ENCODE results near the gene TM4SF5.

TM4SF5 gene

GRCh38 chr17:4788159-4788806, 16.6 kb downstream of the TM4SF5 start:
- Histone ChIP-seq H3K9ac (ENCODE audit: low read depth, low read length, poor library complexity, severe bottlenecking) (no peak overlapping the region), H2AFZ (ENCODE audit: low read length) (no peak overlapping the region), H4K20me1 (ENCODE audit: insufficient read depth, low read length, poor library complexity, severe bottlenecking) (no peaks in the 10 kb centered on the region), H3K9me2 (replicated peaks; ENCODE audit: low read depth, low read length) (no peaks in the 10 kb centered on the region), H3F3A (ENCODE audit: low read depth) (peaks cover 4% of the 10 kb centered on the region; the same call in 1 of the 2 replicates), H3K4me2 (ENCODE audit: low read depth, low read length, poor library complexity, severe bottlenecking) (no peak overlapping the region), H3K27me3 (ENCODE audit: insufficient read depth, low read length, poor library complexity, severe bottlenecking) (no peaks in the 10 kb centered on the region), H3K79me2 (ENCODE audit: insufficient read depth, low read length) (no peaks in the 10 kb centered on the region), H3K4me3 (ENCODE audit: low read length, poor library complexity, severe bottlenecking) (no peak overlapping the region), H3K36me3 (ENCODE audit: insufficient read depth, low read length) (no peaks in the 10 kb centered on the region), H3K4me1 (ENCODE audit: insufficient read depth, low read length, poor library complexity, severe bottlenecking) (peaks cover 10% of the 10 kb centered on the region), H3K9me3 (ENCODE audit: insufficient read depth, low read depth, low read length) (no peaks in the 10 kb centered on the region)
- no peak for TF ChIP-seq CTCF (conservative IDR thresholded peaks at IDR 0.05; ENCODE audit: low read length)
- TF ChIP-seq EZH2phosphoT487 (IDR thresholded peaks at IDR 0.05; ENCODE audit: borderline replicate concordance): no peak

- Histone ChIP-seq H3K4me1 (ENCODE audit: insufficient read depth, low read length, poor library complexity, severe bottlenecking) (peaks cover 10% of the 10 kb centered on the region), H3K27me3 (ENCODE audit: insufficient read depth, low read length, poor library complexity, severe bottlenecking) (no peaks in the 10 kb centered on the region), H3K4me2 (ENCODE audit: low read depth, low read length, poor library complexity, severe bottlenecking) (peak within 1 kb of the TSS; percentile 85), H3K79me2 (ENCODE audit: insufficient read depth, low read length) (no peaks in the 10 kb centered on the region), H2AFZ (ENCODE audit: low read length) (peak within 1 kb of the TSS; percentile 84; the same call in 1 of the 2 replicates), H3K9me3 (ENCODE audit: insufficient read depth, low read depth, low read length) (no peaks in the 10 kb centered on the region), H3F3A (ENCODE audit: low read depth) (peaks cover 4% of the 10 kb centered on the region; the same call in 1 of the 2 replicates), H3K4me3 (ENCODE audit: low read length, poor library complexity, severe bottlenecking) (peak within 1 kb of the TSS; percentile 72), H3K9me2 (replicated peaks; ENCODE audit: low read depth, low read length) (no peaks in the 10 kb centered on the region), H4K20me1 (ENCODE audit: insufficient read depth, low read length, poor library complexity, severe bottlenecking) (no peaks in the 10 kb centered on the region), H3K9ac (ENCODE audit: low read depth, low read length, poor library complexity, severe bottlenecking) (peak within 1 kb of the TSS; percentile 69), H3K36me3 (ENCODE audit: insufficient read depth, low read length) (no peaks in the 10 kb centered on the region)
- TF ChIP-seq CTCF (conservative IDR thresholded peaks at IDR 0.05; ENCODE audit: low read length) (no peak), EZH2phosphoT487 (IDR thresholded peaks at IDR 0.05; ENCODE audit: borderline replicate concordance) (no peak)
Measured at GRCh38 chr17:4788807-4789700, 17.4 kb downstream of the TM4SF5 start, which contains the start of gene GLTPD2. Gene GLTPD2 (plus strand): TSS chr17:4788964. CDS start chr17:4789012, 48 bp downstream.

GRCh38 chr17:4789701-4789950, 17.9 kb downstream of the TM4SF5 start:
- Histone ChIP-seq H2AFZ (ENCODE audit: low read length) (peak overlapping the region; percentile 84; the same call in 1 of the 2 replicates), H3K36me3 (ENCODE audit: insufficient read depth, low read length) (no peaks in the 10 kb centered on the region), H3K9me3 (ENCODE audit: insufficient read depth, low read depth, low read length) (no peaks in the 10 kb centered on the region), H3K27me3 (ENCODE audit: insufficient read depth, low read length, poor library complexity, severe bottlenecking) (no peaks in the 10 kb centered on the region), H4K20me1 (ENCODE audit: insufficient read depth, low read length, poor library complexity, severe bottlenecking) (no peaks in the 10 kb centered on the region), H3K4me1 (ENCODE audit: insufficient read depth, low read length, poor library complexity, severe bottlenecking) (peaks cover 10% of the 10 kb centered on the region), H3K4me2 (ENCODE audit: low read depth, low read length, poor library complexity, severe bottlenecking) (peak overlapping the region; percentile 85), H3K9me2 (replicated peaks; ENCODE audit: low read depth, low read length) (no peaks in the 10 kb centered on the region), H3K79me2 (ENCODE audit: insufficient read depth, low read length) (no peaks in the 10 kb centered on the region), H3K4me3 (ENCODE audit: low read length, poor library complexity, severe bottlenecking) (peak overlapping the region; percentile 72), H3F3A (ENCODE audit: low read depth) (peaks cover 4% of the 10 kb centered on the region; the same call in 1 of the 2 replicates), H3K9ac (ENCODE audit: low read depth, low read length, poor library complexity, severe bottlenecking) (peak overlapping the region; percentile 69)
- TF ChIP-seq CTCF (conservative IDR thresholded peaks at IDR 0.05; ENCODE audit: low read length): no peak
- TF ChIP-seq EZH2phosphoT487 (IDR thresholded peaks at IDR 0.05; ENCODE audit: borderline replicate concordance): no peak
